ENCODE data around the gene AP1G2. TPM values are rescaled to one million over a fixed set of nuclear protein-coding genes. Genes with fewer than 3 reads are reported as not detected.

Gene AP1G2
- total RNA-seq, 1 donor from 2014 or later = 156 TPM

GRCh38 chr14:23533652-23534435 lies 33.7 kb downstream of the AP1G2 start:
- no peak overlapping the region for H3K4me3 Mint-ChIP-seq
- H3K36me3 Mint-ChIP-seq = no peaks in the 10 kb centered on the region
- TF ChIP-seq, protein P1, sequence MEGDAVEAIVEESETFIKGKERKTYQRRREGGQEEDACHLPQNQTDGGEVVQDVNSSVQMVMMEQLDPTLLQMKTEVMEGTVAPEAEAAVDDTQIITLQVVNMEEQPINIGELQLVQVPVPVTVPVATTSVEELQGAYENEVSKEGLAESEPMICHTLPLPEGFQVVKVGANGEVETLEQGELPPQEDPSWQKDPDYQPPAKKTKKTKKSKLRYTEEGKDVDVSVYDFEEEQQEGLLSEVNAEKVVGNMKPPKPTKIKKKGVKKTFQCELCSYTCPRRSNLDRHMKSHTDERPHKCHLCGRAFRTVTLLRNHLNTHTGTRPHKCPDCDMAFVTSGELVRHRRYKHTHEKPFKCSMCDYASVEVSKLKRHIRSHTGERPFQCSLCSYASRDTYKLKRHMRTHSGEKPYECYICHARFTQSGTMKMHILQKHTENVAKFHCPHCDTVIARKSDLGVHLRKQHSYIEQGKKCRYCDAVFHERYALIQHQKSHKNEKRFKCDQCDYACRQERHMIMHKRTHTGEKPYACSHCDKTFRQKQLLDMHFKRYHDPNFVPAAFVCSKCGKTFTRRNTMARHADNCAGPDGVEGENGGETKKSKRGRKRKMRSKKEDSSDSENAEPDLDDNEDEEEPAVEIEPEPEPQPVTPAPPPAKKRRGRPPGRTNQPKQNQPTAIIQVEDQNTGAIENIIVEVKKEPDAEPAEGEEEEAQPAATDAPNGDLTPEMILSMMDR (conservative IDR thresholded peaks at IDR 0.05) = no peak
- H3K9me3 Mint-ChIP-seq = no peaks in the 10 kb centered on the region
- H3K27me3 Mint-ChIP-seq = no peaks in the 10 kb centered on the region
- H3K4me1 Mint-ChIP-seq (ENCODE audit: unreplicated experiment) = peaks cover 16% of the 10 kb centered on the region
- DNase-seq (ENCODE audit: extremely low spot score, unreplicated experiment) = no peak
- no peak overlapping the region for H3K27ac Mint-ChIP-seq

DNA sequence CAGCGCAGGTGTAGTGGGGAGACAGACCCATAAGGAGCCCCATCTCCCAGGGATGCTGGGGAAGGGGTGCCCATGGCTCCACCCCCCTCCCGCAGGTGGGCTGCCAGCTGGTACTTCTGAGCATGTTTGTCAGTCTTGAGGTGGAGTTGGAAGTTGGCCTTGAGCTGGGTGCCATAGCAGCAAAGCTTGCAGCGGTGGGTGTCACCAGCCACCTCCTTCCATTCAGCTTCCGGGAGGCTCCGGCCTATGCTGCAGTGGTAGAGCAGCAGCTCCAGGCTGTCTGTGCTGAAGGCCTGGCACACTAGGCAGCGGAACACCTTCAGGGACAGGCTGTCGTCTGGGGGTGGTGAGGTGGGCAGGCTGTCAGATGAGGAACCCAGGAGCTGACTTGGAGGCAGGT lies 34.9 kb downstream of the AP1G2 start:
- H3K9me3 Mint-ChIP-seq = no peaks in the 10 kb centered on the region
- DNase-seq (ENCODE audit: extremely low spot score, unreplicated experiment) = no peak
- no peaks in the 10 kb centered on the region for H3K27me3 Mint-ChIP-seq
- no peak overlapping the region for H3K4me3 Mint-ChIP-seq
- peaks cover 16% of the 10 kb centered on the region for H3K4me1 Mint-ChIP-seq (ENCODE audit: unreplicated experiment)
- H3K27ac Mint-ChIP-seq = no peak overlapping the region
- peaks cover 6% of the 10 kb centered on the region for H3K36me3 Mint-ChIP-seq
- TF ChIP-seq, protein P1 (conservative IDR thresholded peaks at IDR 0.05) = no peak

- no peak for DNase-seq (ENCODE audit: extremely low spot score, unreplicated experiment)
These were observed 36.2 kb downstream of the AP1G2 start for GRCh38 chr14:23531391-23531790.

DNA sequence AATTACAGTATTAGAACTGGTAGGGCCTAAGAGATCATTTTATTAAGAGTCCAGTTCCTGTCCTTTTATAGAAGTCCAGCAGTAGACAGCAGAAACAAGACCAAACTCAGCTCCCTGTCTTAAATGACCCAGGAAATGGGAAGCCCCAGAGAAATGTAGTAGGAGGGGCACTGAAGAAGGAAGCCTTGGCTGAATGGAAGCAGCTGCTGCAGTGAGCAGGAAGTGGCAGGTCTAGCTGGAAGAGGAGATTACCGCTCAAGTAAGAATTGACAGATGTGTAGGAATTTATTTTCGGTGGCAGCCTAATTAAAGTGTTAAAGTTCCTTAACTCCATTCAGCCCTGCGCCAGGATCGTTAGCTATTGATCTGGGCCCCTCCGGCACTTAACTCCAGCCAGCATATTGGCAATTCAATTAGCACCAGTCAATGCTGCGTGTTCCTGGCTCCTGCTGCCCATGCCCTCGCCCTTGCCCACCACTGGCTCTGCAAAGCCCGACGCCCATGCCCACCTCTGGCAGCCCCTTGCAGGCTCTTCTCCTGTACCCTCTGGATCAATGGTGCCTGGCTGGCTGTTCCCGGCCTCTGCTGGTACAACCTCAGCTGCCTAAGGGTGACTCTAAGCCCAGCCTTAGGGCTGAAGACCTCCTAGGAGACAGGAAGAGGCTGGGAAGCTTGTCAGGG lies 37.1 kb downstream of the AP1G2 start:
- H3K27ac Mint-ChIP-seq = no peak overlapping the region
- no peaks in the 10 kb centered on the region for H3K9me3 Mint-ChIP-seq
- H3K36me3 Mint-ChIP-seq = peaks cover 6% of the 10 kb centered on the region
- no peak for DNase-seq (ENCODE audit: extremely low spot score, unreplicated experiment)
- TF ChIP-seq, protein P1 (conservative IDR thresholded peaks at IDR 0.05) = no peak
- H3K4me3 Mint-ChIP-seq = no peak overlapping the region
- H3K4me1 Mint-ChIP-seq (ENCODE audit: unreplicated experiment) = peaks cover 16% of the 10 kb centered on the region
- no peaks in the 10 kb centered on the region for H3K27me3 Mint-ChIP-seq

More at GRCh38 chr14:23531391-23531790, 36.2 kb downstream of the AP1G2 start:
- TF ChIP-seq, protein P1 (conservative IDR thresholded peaks at IDR 0.05) = no peak
- no peak overlapping the region for H3K27ac Mint-ChIP-seq
- H3K4me1 Mint-ChIP-seq (ENCODE audit: unreplicated experiment) = peaks cover 16% of the 10 kb centered on the region
- H3K27me3 Mint-ChIP-seq = no peaks in the 10 kb centered on the region
- no peak overlapping the region for H3K4me3 Mint-ChIP-seq
- H3K9me3 Mint-ChIP-seq = no peaks in the 10 kb centered on the region
- peaks cover 6% of the 10 kb centered on the region for H3K36me3 Mint-ChIP-seq

DNA sequence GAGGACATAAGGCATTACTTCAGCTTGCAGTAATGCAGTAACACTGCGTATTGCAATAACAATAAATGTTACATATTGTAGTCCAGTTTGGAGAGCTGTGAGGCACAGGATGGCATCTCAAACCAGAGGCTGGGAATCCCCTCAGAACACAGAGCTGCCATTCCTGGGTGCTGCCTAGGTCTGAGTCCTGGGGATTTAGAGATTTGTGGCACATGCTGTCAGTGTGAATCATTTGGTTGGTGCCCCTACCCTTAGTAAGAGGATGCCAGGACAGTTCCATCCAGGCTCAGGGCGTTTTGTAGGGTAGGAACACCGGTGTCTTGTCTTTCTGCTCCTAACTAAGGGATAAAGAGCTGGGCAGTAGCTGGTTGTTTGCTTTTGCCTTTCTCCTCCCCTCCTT lies 38.6 kb downstream of the AP1G2 start:
- Mint-ChIP-seq H3K36me3 (peaks cover 6% of the 10 kb centered on the region), H3K9me3 (no peaks in the 10 kb centered on the region), H3K27ac (peak overlapping the region; percentile 15), H3K4me3 (no peak overlapping the region), H3K4me1 (ENCODE audit: unreplicated experiment) (peaks cover 16% of the 10 kb centered on the region), H3K27me3 (no peaks in the 10 kb centered on the region)
- DNase-seq (ENCODE audit: extremely low spot score, unreplicated experiment) = no peak
- TF ChIP-seq, protein P1 (conservative IDR thresholded peaks at IDR 0.05) = no peak

Measured in type B pancreatic cell (in vitro differentiated cells).